ENCODE measurements around the gene ASPSCR1.

- TF ChIP-seq CTCF (conservative IDR thresholded peaks at IDR 0.05 in 1 of 2, IDR thresholded peaks at IDR 0.05 in 1 of 2; ENCODE audit: low read depth in 1 of 2, low read length in 2 of 2) (no peak), EZH2 (IDR thresholded peaks at IDR 0.05; ENCODE audit: low read length, missing control alignments) (no peak)
Observed at GRCh38 chr17:81990836-81991683, 13.6 kb downstream of the ASPSCR1 start.
